Pancreas (tissue), 10 donors: ENCODE data around the gene OR10A2. TPM values are rescaled to one million over a fixed set of nuclear protein-coding genes. Genes with fewer than 3 reads are reported as not detected.

Experiments
- ATAC-seq, 4 donors: fragments of 200-7000 bp; cut with Tn5 transposase; one replicate each; pipeline versions ENCODE4 v1.8.0 to v1.9.1; 2020; ENCODE audit warnings: mild to moderate bottlenecking in 4 of 4, moderate library complexity in 4 of 4
- DNase-seq, 6 donors: peaks; one replicate each; pipeline ENCODE4 v3.0.0-alpha.2; 2020
- FAIRE-seq: peaks from 2 replicates; lab custom pipeline; 2012; peaks lifted over from hg19 to GRCh38; lab: Jason Lieb, UNC
- H3K27ac ChIP-seq, 4 donors: fragments of 200-600 bp; sonication (generic); 1 replicate in 3 of 4; 2 replicates in 1 of 4; pipeline versions ENCODE4 v1.5.0 to v1.8.0; 2020
- H3K27me3 ChIP-seq, 4 donors: fragments of 200-600 bp; one replicate each; pipeline ENCODE4 v1.8.0; 2021
- H3K36me3 ChIP-seq, 3 donors: fragments of 200-600 bp; sonication (generic) in 1 of 3; one replicate each; pipeline versions ENCODE4 v1.5.0 to v1.8.0; 2020 to 2021
- H3K4me1 ChIP-seq, 3 donors: fragments of 200-600 bp; one replicate each; pipeline ENCODE4 v1.8.0; 2021
- H3K4me3 ChIP-seq, 4 donors: fragments of 200-600 bp; sonication (generic) in 2 of 4; one replicate each; pipeline versions ENCODE4 v1.5.0 to v1.8.0; 2020 to 2021
- H3K9me3 ChIP-seq, 4 donors: fragments of 200-600 bp; one replicate each; pipeline ENCODE4 v1.8.0; 2021
- CTCF ChIP-seq, 4 donors: fragments of 200-600 bp; sonication (generic) in 3 of 4; IDR thresholded peaks; one replicate each; pipeline versions ENCODE4 v1.5.0 to v1.8.0; 2021; ENCODE audit warnings: antibody characterized with exemption in 4 of 4
- WGBS, 2 donors: extraction: QIAGEN DNeasy Blood & Tissue Kit; methylation state at CpG; one replicate each; pipeline ENCODE4 v1.1.7; 2013; 5-methylcytosine and 5-hydroxymethylcytosine counted together
- intact Hi-C, 3 donors: fragments of 100-400 bp; cut with DNase I; formaldehyde crosslinking; loops; one replicate each; pipeline versions ENCODE4 v1.11.1 to v1.14.2; 2022
- polyA plus RNA-seq, 2 donors: library from polyadenylated mRNA; stranded (reverse); fragments of 200-250 nt; gene quantifications; one replicate each; pipeline ENCODE4 v1.2.3, GENCODE V29; 2013
- total RNA-seq, 6 donors: library from RNA; stranded (reverse); fragmentation: NEBNext Ultra II Directional in 4 of 6; extraction: Animal tissue kit (Norgen Biotek cat#: 25700) in 4 of 6; gene quantifications; one replicate each; pipeline versions ENCODE4 v1.2.1 to v1.2.4, GENCODE V29; 2021 to 2023
- donor health status: healthy with polysubstance abuse.
- donor health status: DM: no; HTN: no; CAD: no; lungs with moderate emphysema.
- donor health status: DM: no; HTN: no; CAD: no.
- donor health status: control.
- donor health status: control.
- donor health status: Bipolar disorder and iron deficiency.
- donor health status: DM: yes; HTN: yes; CAD: no.
- donor health status: DM: no; HTN: no; CAD: no.
- donor health status: DM: no; HTN: no; CAD: no.
- donor health status: DM: yes; HTN: yes; CAD: no.

Gene OR10A2
- total and polyA plus RNA-seq, 8 donors = not detected

GRCh38 chr11:6920702-6921101, 57.8 kb downstream of the OR10A2 start, which contains the start of gene OR2D3:
TSS of gene OR2D3 (plus strand) at chr11:6921002. CDS start at chr11:6921002, 0 bp downstream.
- H3K36me3 ChIP-seq = no peaks in the 10 kb centered on the region
- H3K27me3 ChIP-seq = no peaks in the 10 kb centered on the region
- no peaks in the 10 kb centered on the region for H3K9me3 ChIP-seq
- intact Hi-C loops = no loop called here
- H3K4me3 ChIP-seq = no peak within 1 kb of the TSS
- no peak for FAIRE-seq
- H3K4me1 ChIP-seq = no peaks in the 10 kb centered on the region
- no peak for DNase-seq
- 91 to 93% methylated on average over 1 of the region's 1 CpG for WGBS, 2 donors
- no peak for TF ChIP-seq CTCF (IDR thresholded peaks at IDR 0.05)
- H3K27ac ChIP-seq = no peak within 1 kb of the TSS
- no peak for ATAC-seq

Other genes starting within 250 kb of the OR10A2 start
- 10 to 100 TPM; 19.6 to 88.6 (median 24.6) TPM for gene TPP1, start 243.6 kb upstream of the OR10A2 start, total RNA-seq
- 10 to 100 TPM; 21.0 to 33.0 TPM for gene TPP1, start 243.6 kb upstream of the OR10A2 start, polyA plus RNA-seq
- 1 to 10 TPM; 2.3 to 4.1 (median 3.3) TPM for gene DCHS1, start 207.2 kb upstream of the OR10A2 start, total RNA-seq
- gene DCHS1, start 207.2 kb upstream of the OR10A2 start, polyA plus RNA-seq = 1 to 10 TPM; 4.0 to 4.8 TPM
- gene MRPL17, start 179.7 kb upstream of the OR10A2 start, total RNA-seq = 10 to 100 TPM; 10.6 to 24.5 (median 19.8) TPM
- 10 to 100 TPM; 33.6 to 33.8 TPM for gene MRPL17, start 179.7 kb upstream of the OR10A2 start, polyA plus RNA-seq
- under 1 TPM in 5 of 6 donors, not detected in 1; 0.08 to 0.17 (median 0.12) TPM for gene OR2AG2, start 91.1 kb upstream of the OR10A2 start, total RNA-seq
- gene OR2AG2, start 91.1 kb upstream of the OR10A2 start, polyA plus RNA-seq = not detected
- not detected for gene OR2AG1, start 80.0 kb upstream of the OR10A2 start, total RNA-seq
- gene OR2AG1, start 80.0 kb upstream of the OR10A2 start, polyA plus RNA-seq = not detected
- gene OR6A2, start 63.4 kb upstream of the OR10A2 start, total RNA-seq = under 1 TPM; 0.06 to 0.39 (median 0.16) TPM
- not detected for gene OR6A2, start 63.4 kb upstream of the OR10A2 start, polyA plus RNA-seq
- gene OR10A5, start 17.4 kb upstream of the OR10A2 start, total RNA-seq = not detected
- gene OR10A5, start 17.4 kb upstream of the OR10A2 start, polyA plus RNA-seq = not detected
- not detected for gene OR10A4, start 13.6 kb downstream of the OR10A2 start, total RNA-seq
- gene OR10A4, start 13.6 kb downstream of the OR10A2 start, polyA plus RNA-seq = not detected
- gene OR2D2, start 29.4 kb downstream of the OR10A2 start, total RNA-seq = under 1 TPM in 4 of 6 donors, not detected in 2; 0.19 to 0.28 (median 0.20) TPM
- gene OR2D2, start 29.4 kb downstream of the OR10A2 start, polyA plus RNA-seq = not detected
- not detected for gene OR2D3, start 57.9 kb downstream of the OR10A2 start, total RNA-seq
- not detected for gene OR2D3, start 57.9 kb downstream of the OR10A2 start, polyA plus RNA-seq
- 1 to 10 TPM; 1.7 to 4.5 (median 2.7) TPM for gene ZNF215, start 63.4 kb downstream of the OR10A2 start, total RNA-seq
- gene ZNF215, start 63.4 kb downstream of the OR10A2 start, polyA plus RNA-seq = 1 to 10 TPM; 1.6 TPM
- gene ZNF214, start 157.3 kb downstream of the OR10A2 start, total RNA-seq = 1 to 10 TPM in 5 of 6 donors, under 1 TPM in 1; 0.88 to 4.3 (median 1.8) TPM
- 1 to 10 TPM in 1 of 2 donors, under 1 TPM in 1; 0.34 to 1.1 TPM for gene ZNF214, start 157.3 kb downstream of the OR10A2 start, polyA plus RNA-seq
- gene NLRP14, start 157.4 kb downstream of the OR10A2 start, total RNA-seq = under 1 TPM in 4 of 6 donors, not detected in 2; 0.06 to 0.09 (median 0.07) TPM
- under 1 TPM in 1 of 2 donors, not detected in 1; 0.07 TPM for gene NLRP14, start 157.4 kb downstream of the OR10A2 start, polyA plus RNA-seq
- not detected for gene RBMXL2, start 225.9 kb downstream of the OR10A2 start, total RNA-seq
- gene RBMXL2, start 225.9 kb downstream of the OR10A2 start, polyA plus RNA-seq = not detected